ENCODE data around the gene MT2A.

DNA sequence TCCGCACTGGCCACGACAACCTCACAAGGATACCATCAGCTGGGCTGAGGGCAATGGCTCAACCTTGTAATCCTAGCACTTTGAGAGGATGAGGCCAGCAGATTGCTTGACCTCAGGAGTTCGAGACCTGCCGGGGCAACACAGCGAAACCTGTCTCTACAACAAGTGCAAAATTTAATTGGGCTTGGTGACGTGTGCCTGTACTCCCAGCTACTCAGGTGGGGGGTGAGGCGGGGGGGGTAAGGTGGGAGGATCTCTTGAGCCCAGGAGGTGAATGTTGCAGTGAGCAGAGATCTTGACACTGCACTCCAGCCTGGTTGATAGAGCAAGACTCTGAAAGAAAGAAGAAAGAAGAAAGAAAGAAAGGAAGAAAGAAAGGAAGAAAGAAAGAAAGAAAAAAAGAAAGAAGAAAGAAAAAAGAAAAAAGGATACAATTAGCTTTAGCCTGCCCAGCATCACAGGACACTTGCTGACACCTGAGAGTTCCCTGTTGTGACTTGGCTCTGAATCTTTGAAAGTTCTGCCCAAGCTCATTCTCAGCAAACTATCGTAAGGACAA lies 12.0 kb downstream of the MT2A start:
- no peak for TF ChIP-seq POLR2A (IDR thresholded peaks at IDR 0.05)
- TF ChIP-seq, protein P1, sequence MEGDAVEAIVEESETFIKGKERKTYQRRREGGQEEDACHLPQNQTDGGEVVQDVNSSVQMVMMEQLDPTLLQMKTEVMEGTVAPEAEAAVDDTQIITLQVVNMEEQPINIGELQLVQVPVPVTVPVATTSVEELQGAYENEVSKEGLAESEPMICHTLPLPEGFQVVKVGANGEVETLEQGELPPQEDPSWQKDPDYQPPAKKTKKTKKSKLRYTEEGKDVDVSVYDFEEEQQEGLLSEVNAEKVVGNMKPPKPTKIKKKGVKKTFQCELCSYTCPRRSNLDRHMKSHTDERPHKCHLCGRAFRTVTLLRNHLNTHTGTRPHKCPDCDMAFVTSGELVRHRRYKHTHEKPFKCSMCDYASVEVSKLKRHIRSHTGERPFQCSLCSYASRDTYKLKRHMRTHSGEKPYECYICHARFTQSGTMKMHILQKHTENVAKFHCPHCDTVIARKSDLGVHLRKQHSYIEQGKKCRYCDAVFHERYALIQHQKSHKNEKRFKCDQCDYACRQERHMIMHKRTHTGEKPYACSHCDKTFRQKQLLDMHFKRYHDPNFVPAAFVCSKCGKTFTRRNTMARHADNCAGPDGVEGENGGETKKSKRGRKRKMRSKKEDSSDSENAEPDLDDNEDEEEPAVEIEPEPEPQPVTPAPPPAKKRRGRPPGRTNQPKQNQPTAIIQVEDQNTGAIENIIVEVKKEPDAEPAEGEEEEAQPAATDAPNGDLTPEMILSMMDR (IDR thresholded peaks at IDR 0.05), result no peak
